Measurements from ENCODE around the gene PPARD.
"Not testable (repeated sequence)": the region's sequence is repeated elsewhere in the genome, so short reads cannot be mapped to it uniquely, and the experiment has no call there.

Gene PPARD

GRCh38 chr6:35389386-35389785, 47.0 kb downstream of the PPARD start:
- H3K4me1 Mint-ChIP-seq (ENCODE audit: low read depth): peaks cover 66% of the 10 kb centered on the region
- H3K4me3 Mint-ChIP-seq; H3K27me3 Mint-ChIP-seq; H3K9me3 Mint-ChIP-seq; intact Hi-C loops (cut with micrococcal nuclease): not testable (repeated sequence)
- H3K27ac Mint-ChIP-seq: peak overlapping the region; percentile 2
- H3K36me3 Mint-ChIP-seq (ENCODE audit: low read depth): peaks cover 39% of the 10 kb centered on the region

GRCh38 chr6:35391240-35391968, 49.0 kb downstream of the PPARD start:
- H3K27ac Mint-ChIP-seq: no peak overlapping the region
- H3K4me1 Mint-ChIP-seq (ENCODE audit: low read depth): peaks cover 66% of the 10 kb centered on the region
- peaks cover 45% of the 10 kb centered on the region for H3K36me3 Mint-ChIP-seq (ENCODE audit: low read depth)
- no peak overlapping the region for H3K4me3 Mint-ChIP-seq
- intact Hi-C loops (cut with micrococcal nuclease): loop anchor here (5.0 kb wide), 1 partner anchor 34 kb away; no protein-coding TSS in a partner anchor
- peaks cover 1% of the 10 kb centered on the region for H3K27me3 Mint-ChIP-seq
- no peaks in the 10 kb centered on the region for H3K9me3 Mint-ChIP-seq

- peaks cover 1% of the 10 kb centered on the region for H3K27me3 Mint-ChIP-seq
- H3K4me1 Mint-ChIP-seq (ENCODE audit: low read depth): peaks cover 70% of the 10 kb centered on the region
- H3K36me3 Mint-ChIP-seq (ENCODE audit: low read depth): peaks cover 51% of the 10 kb centered on the region
- H3K4me3 Mint-ChIP-seq: no peak overlapping the region
- H3K27ac Mint-ChIP-seq: no peak overlapping the region
- intact Hi-C loops (cut with micrococcal nuclease): loop anchor here (5.0 kb wide), 1 partner anchor 35 kb away; no protein-coding TSS in a partner anchor
- no peaks in the 10 kb centered on the region for H3K9me3 Mint-ChIP-seq
Measured at GRCh38 chr6:35392111-35392702, 49.8 kb downstream of the PPARD start.

GRCh38 chr6:35392773-35393672, 50.7 kb downstream of the PPARD start:
- intact Hi-C loops (cut with micrococcal nuclease): loop anchor here (5.0 kb wide), 1 partner anchor 36 kb away; no protein-coding TSS in a partner anchor
- peaks cover 71% of the 10 kb centered on the region for H3K4me1 Mint-ChIP-seq (ENCODE audit: low read depth)
- H3K27ac Mint-ChIP-seq: no peak overlapping the region
- peaks cover 1% of the 10 kb centered on the region for H3K27me3 Mint-ChIP-seq
- peaks cover 59% of the 10 kb centered on the region for H3K36me3 Mint-ChIP-seq (ENCODE audit: low read depth)
- no peak overlapping the region for H3K4me3 Mint-ChIP-seq
- H3K9me3 Mint-ChIP-seq: no peaks in the 10 kb centered on the region

GRCh38 chr6:35396991-35397390, 54.6 kb downstream of the PPARD start:
- Mint-ChIP-seq H3K27ac (no peak overlapping the region), H3K9me3 (no peaks in the 10 kb centered on the region), H3K4me3 (no peak overlapping the region), H3K27me3 (peaks cover 1% of the 10 kb centered on the region), H3K36me3 (ENCODE audit: low read depth) (peaks cover 68% of the 10 kb centered on the region), H3K4me1 (ENCODE audit: low read depth) (peaks cover 60% of the 10 kb centered on the region)
- intact Hi-C loops (cut with micrococcal nuclease): no loop called here

GRCh38 chr6:35397806-35398418, 55.6 kb downstream of the PPARD start:
- Mint-ChIP-seq H3K27me3 (peaks cover 1% of the 10 kb centered on the region), H3K9me3 (no peaks in the 10 kb centered on the region), H3K27ac (no peak overlapping the region), H3K36me3 (ENCODE audit: low read depth) (peaks cover 65% of the 10 kb centered on the region), H3K4me3 (no peak overlapping the region), H3K4me1 (ENCODE audit: low read depth) (peaks cover 51% of the 10 kb centered on the region)
- intact Hi-C loops (cut with micrococcal nuclease): no loop called here

- Mint-ChIP-seq H3K36me3 (ENCODE audit: low read depth) (peaks cover 65% of the 10 kb centered on the region), H3K27ac (no peak overlapping the region), H3K4me3 (no peak overlapping the region), H3K9me3 (no peaks in the 10 kb centered on the region), H3K4me1 (ENCODE audit: low read depth) (peaks cover 47% of the 10 kb centered on the region), H3K27me3 (peaks cover 1% of the 10 kb centered on the region)
- intact Hi-C loops (cut with micrococcal nuclease): no loop called here
Measured at GRCh38 chr6:35398526-35398925, 56.2 kb downstream of the PPARD start.

GRCh38 chr6:35400111-35400510, 57.8 kb downstream of the PPARD start:
- peaks cover 43% of the 10 kb centered on the region for H3K4me1 Mint-ChIP-seq (ENCODE audit: low read depth)
- H3K4me3 Mint-ChIP-seq: no peak overlapping the region
- intact Hi-C loops (cut with micrococcal nuclease): no loop called here
- no peaks in the 10 kb centered on the region for H3K9me3 Mint-ChIP-seq
- H3K36me3 Mint-ChIP-seq (ENCODE audit: low read depth): peaks cover 64% of the 10 kb centered on the region
- H3K27ac Mint-ChIP-seq: no peak overlapping the region
- peaks cover 1% of the 10 kb centered on the region for H3K27me3 Mint-ChIP-seq

GRCh38 chr6:35400901-35401311, 58.5 kb downstream of the PPARD start:
- Mint-ChIP-seq H3K4me3 (no peak overlapping the region), H3K36me3 (ENCODE audit: low read depth) (peaks cover 59% of the 10 kb centered on the region), H3K27me3 (peaks cover 1% of the 10 kb centered on the region), H3K27ac (no peak overlapping the region), H3K4me1 (ENCODE audit: low read depth) (peaks cover 37% of the 10 kb centered on the region), H3K9me3 (no peaks in the 10 kb centered on the region)
- intact Hi-C loops (cut with micrococcal nuclease): no loop called here

GRCh38 chr6:35401514-35401913, 59.2 kb downstream of the PPARD start:
- Mint-ChIP-seq H3K27me3 (no peaks in the 10 kb centered on the region), H3K4me3 (no peak overlapping the region), H3K27ac (no peak overlapping the region), H3K36me3 (ENCODE audit: low read depth) (peaks cover 61% of the 10 kb centered on the region), H3K9me3 (no peaks in the 10 kb centered on the region), H3K4me1 (ENCODE audit: low read depth) (peaks cover 39% of the 10 kb centered on the region)
- intact Hi-C loops (cut with micrococcal nuclease): no loop called here

GRCh38 chr6:35402136-35402855, 59.9 kb downstream of the PPARD start:
- H3K36me3 Mint-ChIP-seq (ENCODE audit: low read depth): peaks cover 54% of the 10 kb centered on the region
- H3K27ac Mint-ChIP-seq: no peak overlapping the region
- H3K4me3 Mint-ChIP-seq: no peak overlapping the region
- intact Hi-C loops (cut with micrococcal nuclease): no loop called here
- no peaks in the 10 kb centered on the region for H3K27me3 Mint-ChIP-seq
- no peaks in the 10 kb centered on the region for H3K9me3 Mint-ChIP-seq
- H3K4me1 Mint-ChIP-seq (ENCODE audit: low read depth): peaks cover 32% of the 10 kb centered on the region

GRCh38 chr6:35402856-35403191, 60.5 kb downstream of the PPARD start:
- Mint-ChIP-seq H3K9me3 (no peaks in the 10 kb centered on the region), H3K4me3 (no peak overlapping the region), H3K36me3 (ENCODE audit: low read depth) (peaks cover 49% of the 10 kb centered on the region), H3K27ac (no peak overlapping the region), H3K27me3 (no peaks in the 10 kb centered on the region), H3K4me1 (ENCODE audit: low read depth) (peaks cover 27% of the 10 kb centered on the region)
- intact Hi-C loops (cut with micrococcal nuclease): no loop called here

All from dendritic cell treated with granulocyte-macrophage colony-stimulating factor and Interleukin-4, amounts not matched to agents 40 ng/mL and 50 ng/mL, for 4 days (primary cell).